LNCAP (cell line): ENCODE measurements around the gene MEF2C.

Experiments used
- TF ChIP-seq, protein P1 (sequence below): fragments of 450-650 bp; IDR thresholded peaks from 2 replicates; pipeline ENCODE4 v1.5.1; 2017; ENCODE audit warnings: mild to moderate bottlenecking

Gene MEF2C

DNA sequence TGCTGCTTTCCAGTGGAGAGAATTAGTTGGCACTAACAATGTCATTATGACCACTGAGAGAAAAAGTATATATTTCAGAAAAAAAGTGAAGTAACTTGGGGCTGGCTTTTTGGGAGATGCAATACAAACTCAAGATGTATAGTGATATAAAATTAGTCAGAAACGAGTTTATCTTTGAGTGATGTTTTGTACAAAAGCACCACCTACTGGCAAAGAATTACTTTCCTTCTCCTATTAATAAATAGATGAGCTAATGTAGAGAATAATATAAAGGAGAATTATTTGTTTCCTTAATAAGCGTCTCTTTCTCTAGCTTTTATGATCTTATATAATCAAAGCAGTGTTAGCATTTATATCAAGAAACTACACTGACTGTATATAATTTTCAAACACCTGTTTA is 158.8 kb downstream of the MEF2C start:
- TF ChIP-seq, protein P1, sequence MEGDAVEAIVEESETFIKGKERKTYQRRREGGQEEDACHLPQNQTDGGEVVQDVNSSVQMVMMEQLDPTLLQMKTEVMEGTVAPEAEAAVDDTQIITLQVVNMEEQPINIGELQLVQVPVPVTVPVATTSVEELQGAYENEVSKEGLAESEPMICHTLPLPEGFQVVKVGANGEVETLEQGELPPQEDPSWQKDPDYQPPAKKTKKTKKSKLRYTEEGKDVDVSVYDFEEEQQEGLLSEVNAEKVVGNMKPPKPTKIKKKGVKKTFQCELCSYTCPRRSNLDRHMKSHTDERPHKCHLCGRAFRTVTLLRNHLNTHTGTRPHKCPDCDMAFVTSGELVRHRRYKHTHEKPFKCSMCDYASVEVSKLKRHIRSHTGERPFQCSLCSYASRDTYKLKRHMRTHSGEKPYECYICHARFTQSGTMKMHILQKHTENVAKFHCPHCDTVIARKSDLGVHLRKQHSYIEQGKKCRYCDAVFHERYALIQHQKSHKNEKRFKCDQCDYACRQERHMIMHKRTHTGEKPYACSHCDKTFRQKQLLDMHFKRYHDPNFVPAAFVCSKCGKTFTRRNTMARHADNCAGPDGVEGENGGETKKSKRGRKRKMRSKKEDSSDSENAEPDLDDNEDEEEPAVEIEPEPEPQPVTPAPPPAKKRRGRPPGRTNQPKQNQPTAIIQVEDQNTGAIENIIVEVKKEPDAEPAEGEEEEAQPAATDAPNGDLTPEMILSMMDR, result peak; percentile 58

DNA sequence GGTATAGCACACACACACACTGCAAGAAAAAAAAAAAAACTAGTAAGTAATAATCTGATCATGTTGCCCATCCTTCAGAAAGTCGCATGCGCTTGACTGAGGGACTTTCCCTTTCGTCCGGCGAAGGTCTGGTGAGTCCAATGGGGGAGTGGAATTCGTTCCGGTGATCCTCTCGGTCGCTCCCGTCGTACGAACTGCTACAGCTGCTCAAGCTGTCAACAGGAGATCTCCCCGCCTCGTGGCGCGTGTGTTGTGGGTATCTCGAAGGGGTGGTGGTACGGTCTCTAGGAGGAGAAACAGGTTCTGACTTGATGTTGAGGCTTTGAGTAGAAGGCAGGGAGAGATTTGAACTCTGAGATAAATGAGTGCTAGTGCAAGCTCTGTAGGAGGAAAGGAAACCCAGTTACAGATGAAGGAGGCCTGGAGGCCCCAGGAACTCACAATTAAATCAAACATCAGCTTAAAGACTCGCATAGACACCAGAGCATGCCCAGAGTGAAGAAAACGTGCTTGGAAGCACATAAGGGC is 160.4 kb downstream of the MEF2C start:
- TF ChIP-seq, protein P1, result no peak

DNA sequence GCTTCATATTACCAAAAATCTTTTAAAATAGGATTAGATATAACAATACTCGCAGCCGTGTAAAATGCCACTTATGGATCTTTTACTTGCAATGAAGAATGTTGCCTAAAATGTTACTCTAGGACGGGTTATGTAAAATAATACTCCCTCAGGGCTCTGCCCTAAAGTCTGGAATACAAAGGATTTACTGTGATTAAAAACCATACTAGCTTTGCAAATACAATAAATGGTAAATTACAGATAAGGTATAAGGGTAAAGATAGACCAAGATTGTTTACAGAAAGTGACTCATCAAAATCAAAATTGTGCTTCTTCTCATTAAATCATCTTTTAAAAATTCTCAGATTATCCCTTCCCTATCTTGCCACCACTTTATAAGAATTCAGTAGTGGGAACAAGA is 163.6 kb downstream of the MEF2C start:
- TF ChIP-seq, protein P1, result no peak

DNA sequence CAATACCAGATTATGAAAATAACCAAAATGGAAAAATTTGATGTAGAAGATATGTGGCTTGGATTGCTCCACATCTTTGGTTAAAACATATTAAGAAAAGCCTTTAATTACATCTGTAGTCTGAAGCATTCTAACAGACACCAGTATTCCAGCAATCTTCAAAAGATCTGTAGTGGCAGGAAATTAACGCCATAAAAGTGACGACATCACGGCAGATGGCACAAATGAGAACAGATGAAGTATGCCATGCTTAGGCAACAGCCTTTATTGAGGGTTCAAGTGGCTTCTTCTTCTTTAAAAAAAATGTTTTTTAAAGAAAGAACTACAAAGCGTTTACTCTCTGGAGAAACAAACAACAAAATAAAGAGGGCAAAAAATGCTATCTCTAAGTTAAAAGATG is 164.2 kb downstream of the MEF2C start:
- TF ChIP-seq, protein P1, result no peak

DNA sequence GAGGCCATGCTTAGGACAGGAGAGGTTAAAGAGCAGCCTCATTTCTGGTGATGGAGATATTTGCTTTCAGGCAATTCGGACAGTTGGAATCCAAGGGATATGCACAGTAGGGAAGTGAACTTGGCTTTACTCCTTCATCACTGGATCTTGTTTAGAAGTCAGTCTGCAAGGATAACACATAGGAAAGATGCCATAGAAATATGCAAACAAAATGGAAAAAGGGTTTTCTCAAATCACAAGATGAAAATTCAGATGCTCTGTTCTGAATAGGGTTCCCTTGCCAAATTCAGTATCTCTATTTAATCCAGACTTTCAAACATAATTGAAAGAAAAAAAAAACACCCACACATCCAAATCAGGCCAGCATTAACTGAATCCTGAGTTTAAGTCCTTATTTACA is 166.9 kb downstream of the MEF2C start:
- TF ChIP-seq, protein P1, result no peak

DNA sequence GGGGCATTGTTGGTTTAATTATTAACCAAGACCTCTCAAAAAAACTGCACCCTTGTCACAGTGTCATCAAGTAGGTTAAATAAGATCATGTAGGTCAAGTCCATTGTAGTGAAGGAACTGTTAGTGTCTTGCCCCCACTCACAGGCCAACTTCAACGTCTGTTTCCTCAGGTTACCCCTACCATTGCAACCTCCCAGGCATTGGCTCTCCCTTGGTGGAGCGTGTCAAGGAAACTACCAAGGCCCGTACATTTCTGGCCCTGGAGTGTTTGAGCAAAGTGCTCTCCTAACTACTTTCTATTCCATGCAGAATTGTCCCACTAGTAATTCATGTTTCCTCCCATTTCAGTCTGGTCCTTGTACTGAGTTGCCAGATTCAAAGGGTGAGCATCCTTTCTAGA is 167.5 kb downstream of the MEF2C start:
- TF ChIP-seq, protein P1, result no peak

DNA sequence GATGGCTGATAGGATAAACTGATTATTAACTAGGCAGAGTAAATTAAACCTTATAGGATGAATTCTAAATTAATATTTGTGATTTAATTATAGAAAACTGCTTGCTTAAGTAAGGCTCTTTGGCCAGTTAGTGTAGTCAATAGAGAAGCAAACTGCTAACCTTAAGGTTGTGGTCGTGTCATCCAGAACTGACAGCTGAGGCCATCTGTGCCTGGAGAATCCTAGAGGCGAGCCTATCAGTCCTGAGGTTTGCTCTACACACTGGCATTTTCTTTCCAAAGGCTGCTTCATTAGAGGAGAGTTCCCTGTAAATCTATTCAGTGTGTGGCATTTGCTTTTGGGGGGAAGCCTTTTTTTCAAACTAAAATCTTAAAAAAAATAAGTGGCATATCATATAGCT is 169.2 kb downstream of the MEF2C start:
- TF ChIP-seq, protein P1, result no peak
